IMR-90 (cell line): ENCODE results near the gene DLL3. TPM values are rescaled to one million over a fixed set of nuclear protein-coding genes. Genes with fewer than 3 reads are reported as not detected.

Source experiments
- ATAC-seq: fragments of 200-7000 bp; cut with Tn5 transposase; 2 replicates; pipeline ENCODE4 v1.9.1; 2020; ENCODE audit warnings: low read depth, mild to moderate bottlenecking, moderate library complexity
- BruUV-seq: library from RNA; stranded (reverse); fragments of 400-500 nt; replicated peaks from 2 replicates; lab custom pipeline; 2021; lab: Mats Ljungman, UMichigan
- CTCF ChIA-PET: fragments of 300-600 bp; formaldehyde crosslinking; extraction: SDS; loops from one replicate; lab custom pipeline; 2021; ENCODE audit warnings: antibody characterized with exemption; lab: Yijun Ruan, JAX
- POLR2A ChIA-PET: fragments of 300-600 bp; sonication (Branson Sonifier 250); formaldehyde crosslinking; loops from one replicate; lab custom pipeline; 2022; ENCODE audit warnings: antibody characterized with exemption; ENCODE audit not compliant: unreplicated experiment; lab: Charles Lee
- DNase-seq: peaks from one replicate; pipeline ENCODE4 v3.0.0; 2013
- H2AFZ ChIP-seq: replicated peaks from 2 replicates; pipeline ENCODE3; 2013; ENCODE audit warnings: low read length, mild to moderate bottlenecking; ENCODE audit not compliant: poor library complexity
- H2AK5ac ChIP-seq: 2 replicates; pipeline ENCODE4 v1.6.1; 2013; ENCODE audit warnings: low read depth, low read length, inconsistent platforms
- H2AK9ac ChIP-seq: replicated peaks from 2 replicates; pipeline ENCODE3; 2013; ENCODE audit warnings: mild to moderate bottlenecking, low read depth, low read length, moderate library complexity; ENCODE audit not compliant: poor library complexity
- H2BK120ac ChIP-seq: 2 replicates; pipeline ENCODE4 v1.6.1; 2013; ENCODE audit warnings: low read depth, low read length, inconsistent platforms
- H2BK15ac ChIP-seq: 3 replicates; pipeline ENCODE4 v1.6.1; 2013; ENCODE audit warnings: low read depth, low read length, inconsistent platforms
- H2BK20ac ChIP-seq: 2 replicates; pipeline ENCODE4 v1.6.1; 2013; ENCODE audit warnings: low read depth, mild to moderate bottlenecking, inconsistent platforms, low read length, moderate library complexity
- H2BK5ac ChIP-seq: 2 replicates; pipeline ENCODE4 v1.6.1; 2013; ENCODE audit warnings: mild to moderate bottlenecking, low read depth, low read length, inconsistent platforms; ENCODE audit not compliant: poor library complexity, severe bottlenecking
- H3K14ac ChIP-seq: replicated peaks from 2 replicates; pipeline ENCODE4 v1.6.1; 2013; ENCODE audit warnings: low read depth, low read length, inconsistent platforms
- H3K18ac ChIP-seq: 2 replicates; pipeline ENCODE4 v1.6.1; 2013; ENCODE audit warnings: low read depth, low read length, control low read depth
- H3K23ac ChIP-seq: 2 replicates; pipeline ENCODE4 v1.6.1; 2013; ENCODE audit warnings: low read depth, low read length, inconsistent platforms
- H3K27ac ChIP-seq: 2 replicates; pipeline ENCODE4 v1.5.1; 2013; ENCODE audit warnings: mild to moderate bottlenecking, control low read depth, low read length; ENCODE audit not compliant: insufficient read depth
- H3K27me3 ChIP-seq: 2 replicates; pipeline ENCODE4 v1.6.1; 2013; ENCODE audit warnings: low read length; ENCODE audit not compliant: control insufficient read depth, insufficient read depth
- H3K36me3 ChIP-seq: 2 replicates; pipeline ENCODE4 v1.6.1; 2013; ENCODE audit warnings: low read length, mixed read lengths; ENCODE audit not compliant: control insufficient read depth, insufficient read depth
- H3K4ac ChIP-seq: 2 replicates; pipeline ENCODE4 v1.6.1; 2013; ENCODE audit warnings: low read depth, low read length, inconsistent platforms
- H3K4me1 ChIP-seq: 2 replicates; pipeline ENCODE4 v1.6.1; 2013; ENCODE audit warnings: low read length, mixed read lengths; ENCODE audit not compliant: control insufficient read depth, insufficient read depth
- H3K4me2 ChIP-seq: 2 replicates; pipeline ENCODE4 v1.6.1; 2013; ENCODE audit warnings: low read depth, mild to moderate bottlenecking, control low read depth, low read length, moderate library complexity
- H3K4me3 ChIP-seq: 2 replicates; pipeline ENCODE4 v1.5.1; 2013; ENCODE audit warnings: low read depth, mild to moderate bottlenecking, control low read depth, low read length, moderate library complexity; ENCODE audit not compliant: insufficient read depth
- H3K56ac ChIP-seq: 2 replicates; pipeline ENCODE4 v1.6.1; 2013; ENCODE audit warnings: low read length, inconsistent platforms; ENCODE audit not compliant: insufficient read depth; ENCODE audit errors: extremely low read depth
- H3K79me1 ChIP-seq, 2 experiments: 2 replicates each; pipeline ENCODE4 v1.6.1; 2013; ENCODE audit warnings: low read length in 2 of 2, inconsistent platforms in 1 of 2, low read depth in 1 of 2
- H3K9ac ChIP-seq: 2 replicates; pipeline ENCODE4 v1.6.1; 2013; ENCODE audit warnings: low read depth, low read length, control low read depth
- H3K9me1 ChIP-seq: 2 replicates; pipeline ENCODE4 v1.6.1; 2013; ENCODE audit warnings: low read length, inconsistent platforms; ENCODE audit not compliant: insufficient read depth
- H3K9me3 ChIP-seq: 2 replicates; pipeline ENCODE4 v1.6.1; 2013; ENCODE audit warnings: low read length; ENCODE audit not compliant: control insufficient read depth, insufficient read depth
- H4K20me1 ChIP-seq: 2 replicates; pipeline ENCODE4 v1.6.1; 2013; ENCODE audit warnings: low read length, inconsistent platforms; ENCODE audit not compliant: insufficient read depth
- H4K5ac ChIP-seq: 2 replicates; pipeline ENCODE4 v1.6.1; 2013; ENCODE audit warnings: mild to moderate bottlenecking, low read depth, low read length, control low read depth
- H4K8ac ChIP-seq, 2 experiments: 2 replicates each; pipeline ENCODE4 v1.6.1; 2013; ENCODE audit warnings: low read depth in 2 of 2, low read length in 2 of 2, control low read depth in 1 of 2, inconsistent platforms in 1 of 2
- H4K91ac ChIP-seq: 2 replicates; pipeline ENCODE4 v1.6.1; 2013; ENCODE audit warnings: low read depth, low read length, inconsistent platforms; ENCODE audit not compliant: insufficient read depth
- BHLHE40 ChIP-seq: fragments of 150-350 bp; IDR thresholded peaks from 2 replicates; pipeline ENCODE4 v1.6.1; 2016; ENCODE audit warnings: mild to moderate bottlenecking, low read depth, low read length
- CEBPB ChIP-seq: IDR thresholded peaks from 2 replicates; pipeline ENCODE4 v1.6.1; 2012; ENCODE audit warnings: low read depth, low read length, improper control_type of control experiment
- MAZ ChIP-seq: IDR thresholded peaks from 2 replicates; pipeline ENCODE4 v1.6.1; 2012; ENCODE audit warnings: low read depth, mild to moderate bottlenecking, low read length, improper control_type of control experiment, moderate library complexity, borderline replicate concordance
- MXI1 ChIP-seq: IDR thresholded peaks from 2 replicates; pipeline ENCODE4 v1.6.1; 2012; ENCODE audit warnings: low read depth, mild to moderate bottlenecking, low read length, moderate library complexity, borderline replicate concordance
- USF2 ChIP-seq: fragments of 150-350 bp; IDR thresholded peaks from 2 replicates; pipeline ENCODE4 v1.6.1; 2017; ENCODE audit warnings: mild to moderate bottlenecking, antibody characterized with exemption, low read length, low read depth
- WGBS, 2 experiments: methylation state at CpG; one replicate each; pipeline versions ENCODE4 v1.1.5 to v1.1.7; 2013; ENCODE audit warnings: missing lambda C conversion rate in 2 of 2; ENCODE audit not compliant: insufficient read length in 1 of 2; ENCODE audit errors: extremely low coverage in 2 of 2; 5-methylcytosine and 5-hydroxymethylcytosine counted together
- dilution Hi-C: fragments of 300-500 bp; cut with HindIII; formaldehyde crosslinking; loops from one replicate; pipeline ENCODE4 v1.14.3; 2018; ENCODE audit warnings: low sequenced_read_pairs; ENCODE audit not compliant: unreplicated experiment
- in situ Hi-C: fragments of 300-500 bp; cut with MboI; formaldehyde crosslinking; loops from 3 replicates; pipeline ENCODE4 v1.14.3; 2019; ENCODE audit warnings: low sequenced_read_pairs, inconsistent platforms, mixed read lengths
- intact Hi-C: fragments of 100-400 bp; cut with micrococcal nuclease; formaldehyde crosslinking; loops from 2 replicates; pipeline ENCODE4 v1.10.0; 2022
- polyA plus RNA-seq, 3 experiments: library from polyadenylated mRNA; depleted of rRNA; stranded (reverse); fragments of >200 nt; gene quantifications; 2 replicates each; pipeline ENCODE4 v1.2.3, GENCODE V29; 2012; ENCODE audit warnings: low replicate concordance in 1 of 3
- total RNA-seq: library from RNA; depleted of rRNA; stranded (reverse); fragments of >200 nt; gene quantifications from 2 replicates; pipeline ENCODE4 v1.2.3, GENCODE V29; 2012

The DLL3 gene
- total and polyA plus RNA-seq, 2 of the 4 experiments (the other 2 are of a cell fraction), result 0.36 to 1.3 TPM

GRCh38 chr19:39506944-39507714 is 8.4 kb downstream of the DLL3 start:
- intact Hi-C loops (no loop called here), in situ Hi-C loops (no loop called here), dilution Hi-C loops (no loop called here)
- H3K27me3 ChIP-seq, result peaks cover 23% of the 10 kb centered on the region; the same call in 1 of the 2 replicates
- H2BK20ac ChIP-seq, result no peak overlapping the region
- WGBS, 2 experiments, result 3% methylated on average over 76 of the region's 96 CpGs; no CpG with 5 or more reads in 1 of the 2 experiments
- peak overlapping the region; percentile 75 for H3K4me2 ChIP-seq
- no peak overlapping the region for H3K27ac ChIP-seq
- peak overlapping the region; percentile 93 for H2AK9ac ChIP-seq
- H2BK15ac ChIP-seq, result no peak overlapping the region
- peak overlapping the region; percentile 50; the same call in 1 of the 2 replicates for H3K4ac ChIP-seq
- TF ChIP-seq CEBPB (no peak), BHLHE40 (peak; percentile 85), MAZ (no peak), USF2 (peak; percentile 66), MXI1 (peak; percentile 14; the same call in 1 of the 2 replicates)
- H2AK5ac ChIP-seq, result no peak overlapping the region
- H2AFZ ChIP-seq, result peak overlapping the region; percentile 97
- H3K4me1 ChIP-seq, result no peaks in the 10 kb centered on the region
- H3K4me3 ChIP-seq, result peak overlapping the region; percentile 65
- H4K5ac ChIP-seq, result peak overlapping the region; percentile 30; the same call in 1 of the 2 replicates
- H2BK120ac ChIP-seq, result no peak overlapping the region
- POLR2A ChIA-PET, result no interaction called here
- no peaks in the 10 kb centered on the region for H4K20me1 ChIP-seq
- no peaks in the 10 kb centered on the region for H3K9me3 ChIP-seq
- H4K91ac ChIP-seq, result no peak overlapping the region
- H3K9me1 ChIP-seq, result peaks cover 3% of the 10 kb centered on the region; the same call in 1 of the 2 replicates
- CTCF ChIA-PET, result interaction anchor here (0.6 kb wide), 1 partner anchor 24 kb away, joined by 3 read pairs; no protein-coding TSS in a partner anchor
- no peak overlapping the region for H3K18ac ChIP-seq
- H3K23ac ChIP-seq, result 0 out of 2 replicates have a peak overlapping the region, but pooled peaks have one; percentile 85
- H3K9ac ChIP-seq, result peak overlapping the region; percentile 33; the same call in 1 of the 2 replicates
- no peaks in the 10 kb centered on the region for H3K36me3 ChIP-seq
- no peak overlapping the region for H3K56ac ChIP-seq
- ATAC-seq (peak; percentile 90), DNase-seq (peak; percentile 67)
- H2BK5ac ChIP-seq, result no peak overlapping the region
- H4K8ac ChIP-seq, result peak overlapping the region; percentile 66 to 97
- BruUV-seq, result no TSS peak
- no peak overlapping the region; the same call in 1 of the 2 replicates for H3K14ac ChIP-seq
- no peaks in the 10 kb centered on the region for H3K79me1 ChIP-seq
